ENCODE measurements around the gene LDLRAD3.

Gene LDLRAD3

GRCh38 chr11:36019722-36020121, 75.9 kb downstream of the LDLRAD3 start:
- Histone ChIP-seq H3K9me2 (replicated peaks; ENCODE audit: low read depth, low read length) (no peaks in the 10 kb centered on the region), H3K9ac (ENCODE audit: low read depth, low read length, poor library complexity, severe bottlenecking) (no peak overlapping the region), H3K4me1 (ENCODE audit: insufficient read depth, low read length, poor library complexity, severe bottlenecking) (no peaks in the 10 kb centered on the region), H3K4me3 (ENCODE audit: low read length, poor library complexity, severe bottlenecking) (no peak overlapping the region), H3K9me3 (ENCODE audit: insufficient read depth, low read depth, low read length) (no peaks in the 10 kb centered on the region), H3F3A (ENCODE audit: low read depth) (no peaks in the 10 kb centered on the region), H3K79me2 (ENCODE audit: insufficient read depth, low read length) (no peaks in the 10 kb centered on the region), H3K4me2 (ENCODE audit: low read depth, low read length, poor library complexity, severe bottlenecking) (no peak overlapping the region), H2AFZ (ENCODE audit: low read length) (no peak overlapping the region), H4K20me1 (ENCODE audit: insufficient read depth, low read length, poor library complexity, severe bottlenecking) (no peaks in the 10 kb centered on the region), H3K27me3 (ENCODE audit: insufficient read depth, low read length, poor library complexity, severe bottlenecking) (no peaks in the 10 kb centered on the region), H3K36me3 (ENCODE audit: insufficient read depth, low read length) (no peaks in the 10 kb centered on the region)
- TF ChIP-seq EZH2phosphoT487 (IDR thresholded peaks at IDR 0.05; ENCODE audit: borderline replicate concordance) (no peak), CTCF (conservative IDR thresholded peaks at IDR 0.05; ENCODE audit: low read length) (no peak)

GRCh38 chr11:36022882-36023281, 79.0 kb downstream of the LDLRAD3 start:
- no peaks in the 10 kb centered on the region for H3F3A ChIP-seq (ENCODE audit: low read depth)
- H2AFZ ChIP-seq (ENCODE audit: low read length): no peak overlapping the region
- H3K4me3 ChIP-seq (ENCODE audit: low read length, poor library complexity, severe bottlenecking): no peak overlapping the region
- no peaks in the 10 kb centered on the region for H3K36me3 ChIP-seq (ENCODE audit: insufficient read depth, low read length)
- H3K4me1 ChIP-seq (ENCODE audit: insufficient read depth, low read length, poor library complexity, severe bottlenecking): peaks cover 5% of the 10 kb centered on the region
- no peaks in the 10 kb centered on the region for H3K79me2 ChIP-seq (ENCODE audit: insufficient read depth, low read length)
- H4K20me1 ChIP-seq (ENCODE audit: insufficient read depth, low read length, poor library complexity, severe bottlenecking): no peaks in the 10 kb centered on the region
- no peak overlapping the region for H3K4me2 ChIP-seq (ENCODE audit: low read depth, low read length, poor library complexity, severe bottlenecking)
- H3K9ac ChIP-seq (ENCODE audit: low read depth, low read length, poor library complexity, severe bottlenecking): no peak overlapping the region
- no peaks in the 10 kb centered on the region for H3K9me3 ChIP-seq (ENCODE audit: insufficient read depth, low read depth, low read length)
- H3K9me2 ChIP-seq (replicated peaks; ENCODE audit: low read depth, low read length): no peaks in the 10 kb centered on the region
- no peaks in the 10 kb centered on the region for H3K27me3 ChIP-seq (ENCODE audit: insufficient read depth, low read length, poor library complexity, severe bottlenecking)
- TF ChIP-seq EZH2phosphoT487 (IDR thresholded peaks at IDR 0.05; ENCODE audit: borderline replicate concordance) (no peak), CTCF (conservative IDR thresholded peaks at IDR 0.05; ENCODE audit: low read length) (no peak)

- H3K4me1 ChIP-seq (ENCODE audit: insufficient read depth, low read length, poor library complexity, severe bottlenecking): peaks cover 8% of the 10 kb centered on the region
- no peaks in the 10 kb centered on the region for H3K36me3 ChIP-seq (ENCODE audit: insufficient read depth, low read length)
- no peaks in the 10 kb centered on the region for H3F3A ChIP-seq (ENCODE audit: low read depth)
- H3K4me3 ChIP-seq (ENCODE audit: low read length, poor library complexity, severe bottlenecking): no peak overlapping the region
- H3K79me2 ChIP-seq (ENCODE audit: insufficient read depth, low read length): no peaks in the 10 kb centered on the region
- H3K27me3 ChIP-seq (ENCODE audit: insufficient read depth, low read length, poor library complexity, severe bottlenecking): no peaks in the 10 kb centered on the region
- no peaks in the 10 kb centered on the region for H3K9me3 ChIP-seq (ENCODE audit: insufficient read depth, low read depth, low read length)
- TF ChIP-seq CTCF (conservative IDR thresholded peaks at IDR 0.05; ENCODE audit: low read length) (no peak), EZH2phosphoT487 (IDR thresholded peaks at IDR 0.05; ENCODE audit: borderline replicate concordance) (no peak)
- H3K4me2 ChIP-seq (ENCODE audit: low read depth, low read length, poor library complexity, severe bottlenecking): no peak overlapping the region
- H2AFZ ChIP-seq (ENCODE audit: low read length): no peak overlapping the region
- H3K9ac ChIP-seq (ENCODE audit: low read depth, low read length, poor library complexity, severe bottlenecking): no peak overlapping the region
- H4K20me1 ChIP-seq (ENCODE audit: insufficient read depth, low read length, poor library complexity, severe bottlenecking): no peaks in the 10 kb centered on the region
- H3K9me2 ChIP-seq (replicated peaks; ENCODE audit: low read depth, low read length): no peaks in the 10 kb centered on the region
These were observed 80.1 kb downstream of the LDLRAD3 start for GRCh38 chr11:36023922-36024321.

Measured in Loucy (cell line).